NCI-H1694 treated with DMSO at 0.1 percent for 48 hours (cell line): Measurements from ENCODE around the gene CHD2.
"Not testable (repeated sequence)": the region's sequence is repeated elsewhere in the genome, so short reads cannot be mapped to it uniquely, and the experiment has no call there.

ENCODE experiments used
- DNase-seq: peaks from one replicate; lab custom pipeline; 2025; lab: John Stamatoyannopoulos, UW

Gene CHD2

GRCh38 chr15:92906563-92907081, 6.5 kb downstream of the CHD2 start:
- DNase-seq: no peak

GRCh38 chr15:92907229-92907628, 7.1 kb downstream of the CHD2 start:
- DNase-seq: no peak

DNA sequence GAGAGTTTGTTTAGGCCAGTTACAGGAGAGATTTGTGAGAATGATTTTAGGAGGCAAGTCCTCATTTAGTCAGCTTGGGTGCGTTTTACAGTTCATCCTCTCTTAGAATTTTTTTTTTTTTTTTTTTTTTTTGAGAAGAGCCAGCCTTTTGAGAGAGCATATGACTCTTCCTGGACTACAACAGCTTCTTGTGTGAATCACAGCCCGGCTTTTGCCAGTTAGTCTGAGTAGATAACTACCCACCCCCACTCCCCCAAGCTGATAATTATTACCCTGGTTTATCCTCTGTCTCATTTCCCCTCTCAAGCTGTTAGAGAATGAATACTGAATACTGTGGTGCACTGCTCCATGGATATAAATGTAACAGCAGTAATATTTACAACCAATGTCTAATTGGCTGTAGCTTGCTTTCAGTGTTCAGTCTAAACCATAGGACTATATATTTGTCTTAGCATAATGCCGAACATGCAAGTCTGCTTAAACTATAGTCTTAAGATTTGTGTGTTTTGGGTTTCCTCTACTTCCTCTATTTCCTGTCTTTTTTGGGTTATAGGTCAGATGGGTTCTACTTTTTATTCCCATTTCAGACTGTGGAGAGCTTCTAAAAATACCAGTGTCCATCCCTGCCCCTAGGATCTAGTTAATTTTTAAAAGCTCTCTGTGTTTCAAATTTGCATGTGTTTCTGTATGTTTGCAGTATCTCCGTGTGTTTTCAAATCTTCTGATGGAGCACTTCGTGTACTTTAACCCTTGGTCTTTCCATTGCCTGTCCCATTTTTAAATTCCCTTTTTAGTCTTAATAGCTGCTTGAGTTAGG, 8.0 kb downstream of the CHD2 start:
- DNase-seq: no peak

DNA sequence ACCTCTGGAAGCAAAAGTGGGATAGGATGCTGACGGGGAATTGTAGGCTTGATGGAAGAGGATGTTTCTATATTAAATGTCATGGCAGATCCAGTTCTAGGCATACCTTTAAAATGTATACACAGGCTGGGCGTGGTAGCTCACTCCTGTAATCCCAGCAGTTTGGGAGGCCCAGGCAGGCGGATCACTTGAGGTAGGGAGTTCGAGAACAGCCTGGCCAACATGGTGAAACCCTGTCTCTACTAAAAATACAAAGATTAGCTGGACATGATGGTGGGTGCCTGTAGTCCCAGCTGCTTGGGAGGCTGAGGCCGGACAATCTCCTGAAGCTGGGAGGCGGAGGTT, 8.6 kb downstream of the CHD2 start:
- no peak for DNase-seq

DNA sequence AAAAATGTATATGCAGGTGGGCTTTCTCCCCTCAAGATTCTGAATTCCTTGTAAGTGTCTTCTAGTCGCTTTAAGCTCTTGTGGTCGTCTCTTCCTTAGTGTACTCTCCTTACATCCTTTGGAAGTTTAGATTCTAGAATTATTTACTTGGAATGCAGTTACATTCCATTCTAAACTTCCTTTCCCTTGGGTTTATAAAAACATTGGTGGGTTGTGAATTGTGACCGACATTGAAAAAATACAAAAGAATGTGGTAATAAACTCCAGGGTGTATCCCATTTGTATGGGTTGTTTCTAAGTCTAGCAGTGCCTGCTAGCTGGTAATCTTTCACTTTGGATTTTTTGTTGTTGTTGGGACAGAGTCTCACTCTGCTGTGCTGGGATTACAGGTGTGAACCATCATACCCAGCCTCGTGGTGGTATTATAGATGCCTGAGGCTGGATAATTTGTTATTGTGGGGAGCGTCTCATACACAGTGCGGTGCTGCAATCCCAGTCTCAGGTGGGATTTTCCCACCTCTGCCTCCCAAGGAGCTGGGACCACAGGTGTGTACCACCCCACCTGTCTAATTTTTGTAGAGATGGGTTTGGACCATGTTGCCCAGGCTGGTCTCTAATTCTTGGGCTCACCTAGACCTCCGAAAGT, 9.1 kb downstream of the CHD2 start:
- DNase-seq: no peak

DNA sequence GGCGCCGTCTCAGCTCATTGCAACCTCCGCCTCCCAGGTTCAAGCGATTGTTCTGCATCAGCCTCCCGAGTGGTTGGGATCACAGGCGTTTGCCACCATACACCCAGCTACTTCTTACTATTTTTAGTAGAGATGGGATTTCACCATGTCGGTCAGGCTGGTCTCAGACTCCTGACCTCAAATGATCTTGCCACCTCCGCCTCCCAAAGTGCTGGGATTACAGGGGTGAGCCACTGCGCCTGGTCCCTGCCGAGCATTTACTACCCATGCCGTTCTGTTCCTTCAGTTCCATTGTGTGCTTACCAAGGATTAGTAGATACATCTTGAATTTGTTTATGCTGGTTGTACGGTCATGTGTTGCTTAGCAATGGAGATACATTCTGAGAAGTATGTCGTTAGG, 10.3 kb downstream of the CHD2 start:
- no peak for DNase-seq

GRCh38 chr15:92914103-92914499, 14.0 kb downstream of the CHD2 start:
- no peak for DNase-seq

GRCh38 chr15:92914768-92915221, 14.7 kb downstream of the CHD2 start:
- DNase-seq: no peak

DNA sequence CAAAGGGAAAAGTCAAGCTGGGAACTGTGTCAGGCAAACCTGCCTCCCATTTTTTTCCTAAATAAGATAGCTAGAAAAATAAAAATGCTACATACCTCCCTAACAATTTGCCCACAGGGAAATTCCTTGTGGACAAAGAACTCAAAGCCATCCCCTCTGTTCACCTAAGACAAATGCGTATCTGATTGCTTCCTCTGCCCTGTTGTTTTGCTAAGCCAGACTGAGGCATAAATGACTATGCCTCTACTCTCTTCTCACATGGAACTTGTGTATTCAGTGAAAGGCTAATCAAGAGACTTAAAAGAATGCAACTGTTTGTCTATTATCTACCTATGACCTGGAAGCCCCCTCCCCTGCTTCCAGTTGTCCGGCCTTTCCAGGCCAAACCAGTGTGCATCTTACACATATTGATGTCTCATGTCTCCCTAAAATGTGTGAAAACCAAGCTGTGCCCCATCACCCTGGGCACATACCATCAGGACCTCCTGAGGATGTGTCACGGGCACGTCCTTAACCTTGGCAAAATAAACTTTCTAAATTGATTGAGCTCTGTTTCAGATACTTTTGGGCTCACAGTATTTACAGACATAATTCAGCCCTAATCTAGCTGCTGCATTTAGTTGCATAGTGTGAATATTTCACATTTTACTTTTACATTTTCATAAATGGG, 15.8 kb downstream of the CHD2 start:
- DNase-seq: no peak

- DNase-seq: peak; percentile 85
Measured at GRCh38 chr15:92917598-92918407, 17.7 kb downstream of the CHD2 start.

DNA sequence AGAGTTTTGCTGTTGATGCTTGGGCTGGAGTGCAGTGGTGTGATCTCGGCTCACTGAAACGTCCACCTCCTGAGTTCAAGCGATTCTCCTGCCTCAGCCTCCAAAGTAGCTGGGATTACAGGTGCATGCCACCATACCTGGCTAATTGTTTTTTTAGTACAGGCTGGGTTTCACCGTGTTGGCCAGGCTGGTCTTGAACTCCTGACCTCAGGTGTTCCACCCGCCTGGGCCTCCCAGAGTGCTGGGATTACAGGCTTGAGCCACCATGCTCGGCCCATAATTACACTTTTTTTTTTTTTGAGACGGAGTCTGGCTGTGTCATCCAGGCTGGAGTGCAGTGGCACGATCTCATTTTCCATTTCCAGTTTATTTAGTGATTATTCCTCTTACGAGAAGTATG, 18.8 kb downstream of the CHD2 start:
- not testable (repeated sequence) for DNase-seq

- no peak for DNase-seq
Measured at GRCh38 chr15:92920595-92921161, 20.6 kb downstream of the CHD2 start.

DNA sequence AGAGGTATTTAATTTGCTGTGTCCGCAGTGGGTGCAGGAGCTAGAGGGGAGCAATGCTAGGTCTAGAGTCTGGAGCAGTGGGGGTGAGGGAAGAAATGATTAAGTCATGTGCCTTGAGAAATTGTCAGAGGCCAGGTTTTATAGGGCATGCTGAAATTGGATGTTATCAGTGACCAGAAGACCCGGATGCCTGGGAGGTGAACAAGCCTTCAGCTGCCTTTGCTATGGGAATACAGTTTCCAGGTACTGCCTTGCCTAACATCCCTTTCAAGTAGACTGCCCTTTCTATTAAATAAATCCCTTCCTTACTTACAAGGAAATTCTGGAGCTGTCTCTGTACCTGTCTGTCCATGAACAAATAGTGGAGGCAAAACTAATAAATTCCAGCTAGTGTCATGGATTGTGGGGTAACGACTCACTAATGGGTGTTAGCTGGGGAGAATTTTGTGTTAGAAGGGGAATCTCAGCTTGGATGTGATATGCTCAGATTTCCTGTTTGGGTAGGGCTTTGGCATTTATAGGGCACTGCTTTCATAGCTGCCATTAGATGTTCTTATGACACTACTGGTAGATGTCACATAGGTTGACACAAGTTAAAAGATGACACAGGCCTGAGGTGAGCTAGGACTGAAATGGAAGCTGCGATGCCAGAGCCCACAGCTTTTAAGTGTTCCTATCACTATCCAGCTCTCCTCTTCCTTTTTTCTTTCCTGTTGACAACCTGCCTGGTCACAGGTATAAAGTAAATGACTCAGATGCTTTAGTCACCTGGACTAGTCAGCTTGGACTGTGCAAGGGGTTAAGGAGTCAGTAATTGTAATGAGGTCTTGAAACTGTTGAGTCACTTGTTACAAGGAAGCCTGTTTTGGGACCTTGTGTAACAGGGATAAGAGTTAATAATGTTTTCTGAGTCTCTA, 21.3 kb downstream of the CHD2 start:
- no peak for DNase-seq

GRCh38 chr15:92922418-92923002, 22.4 kb downstream of the CHD2 start:
- no peak for DNase-seq

DNA sequence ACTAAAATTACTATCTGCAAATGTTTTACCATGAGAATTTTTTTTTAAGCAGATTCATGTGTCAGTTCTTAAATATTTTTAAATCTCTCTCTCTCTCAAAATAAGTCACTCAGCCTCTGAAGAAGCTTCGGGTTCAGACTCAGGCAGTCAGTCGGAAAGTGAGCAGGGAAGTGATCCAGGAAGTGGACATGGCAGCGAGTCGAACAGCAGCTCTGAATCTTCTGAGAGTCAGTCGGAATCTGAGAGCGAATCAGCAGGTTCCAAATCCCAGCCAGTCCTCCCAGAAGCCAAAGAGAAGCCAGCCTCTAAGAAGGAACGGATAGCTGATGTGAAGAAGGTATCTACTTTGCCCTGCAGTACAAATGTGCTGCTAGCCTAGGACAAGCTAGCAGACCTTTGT, 24.1 kb downstream of the CHD2 start:
- DNase-seq: no peak

DNA sequence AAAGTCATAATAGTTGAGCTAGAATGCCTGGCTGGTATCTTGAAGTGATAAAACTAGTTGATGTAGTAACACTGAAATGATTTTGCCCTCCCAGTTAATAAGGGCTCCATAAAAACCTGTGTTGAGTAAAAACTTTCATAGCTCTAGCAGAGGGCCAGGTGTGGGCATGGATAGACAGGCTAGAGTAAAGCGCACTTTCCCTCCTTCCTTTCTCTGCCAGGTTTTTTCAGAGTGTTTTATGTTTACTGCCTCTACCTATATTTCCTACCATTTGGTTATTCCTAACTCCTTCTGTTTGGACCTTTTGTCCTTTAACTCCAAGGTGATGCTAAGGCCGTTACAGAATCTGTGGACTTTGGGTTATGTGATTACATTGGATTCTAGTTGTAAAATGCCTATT, 25.3 kb downstream of the CHD2 start:
- no peak for DNase-seq

GRCh38 chr15:92928225-92928750, 28.2 kb downstream of the CHD2 start:
- no peak for DNase-seq

DNA sequence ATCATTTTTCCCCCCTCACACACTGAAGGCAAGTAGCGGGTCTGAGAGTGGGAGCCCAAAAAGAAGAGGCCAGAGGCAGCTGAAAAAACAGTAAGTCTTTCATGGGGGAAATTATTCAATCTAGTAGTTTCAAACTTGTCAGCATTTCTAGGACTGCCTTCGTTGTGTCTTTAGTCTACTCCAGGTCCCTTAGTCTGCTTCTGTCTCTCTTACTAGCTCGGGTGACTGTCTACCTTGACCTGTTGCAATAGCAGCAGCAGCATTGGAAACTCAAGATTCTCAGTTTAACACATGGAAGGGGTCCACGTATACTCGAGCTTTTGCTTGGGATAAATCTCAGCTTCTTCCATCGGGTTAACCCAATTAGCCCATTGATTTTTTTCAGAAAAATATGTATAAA, 28.9 kb downstream of the CHD2 start:
- DNase-seq: no peak

GRCh38 chr15:92930054-92930621, 30.0 kb downstream of the CHD2 start:
- DNase-seq: no peak

DNA sequence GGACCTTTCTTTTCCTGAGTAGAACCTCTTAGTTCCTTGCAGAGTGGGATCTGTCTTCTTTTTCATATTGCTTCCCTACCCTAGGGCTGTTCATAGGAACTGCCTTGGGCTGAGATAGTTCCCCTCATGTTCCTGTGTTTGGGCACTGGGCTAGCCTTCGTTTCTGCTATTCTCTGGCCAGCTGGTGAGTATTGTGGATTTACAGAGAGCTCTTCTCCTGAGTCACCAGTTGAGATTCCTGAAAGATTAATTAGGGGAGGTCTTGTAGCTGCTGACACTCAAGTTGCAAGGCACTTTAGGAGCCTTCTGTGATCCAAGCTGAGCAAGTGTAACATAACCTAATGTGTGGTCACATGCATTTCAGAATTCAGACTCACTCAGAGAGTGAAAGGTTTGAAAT, 30.7 kb downstream of the CHD2 start:
- DNase-seq: no peak
